NOMO-1 (cell line): ENCODE data around the gene EPDR1.
"Not testable (repeated sequence)": the region's sequence is repeated elsewhere in the genome, so short reads cannot be mapped to it uniquely, and the experiment has no call there.

ENCODE experiments used
- DNase-seq, 2 experiments: peaks; one replicate each; lab custom pipeline; 2025; ENCODE audit not compliant: unreplicated experiment in 2 of 2; lab: John Stamatoyannopoulos, UW

Gene EPDR1

GRCh38 chr7:37927773-37928444 lies 7.5 kb downstream of the EPDR1 start:
- peak in 1 of 2 experiments; percentile 22 for DNase-seq

- no peak for DNase-seq
Observed at GRCh38 chr7:37928878-37929277, 8.4 kb downstream of the EPDR1 start.

DNA sequence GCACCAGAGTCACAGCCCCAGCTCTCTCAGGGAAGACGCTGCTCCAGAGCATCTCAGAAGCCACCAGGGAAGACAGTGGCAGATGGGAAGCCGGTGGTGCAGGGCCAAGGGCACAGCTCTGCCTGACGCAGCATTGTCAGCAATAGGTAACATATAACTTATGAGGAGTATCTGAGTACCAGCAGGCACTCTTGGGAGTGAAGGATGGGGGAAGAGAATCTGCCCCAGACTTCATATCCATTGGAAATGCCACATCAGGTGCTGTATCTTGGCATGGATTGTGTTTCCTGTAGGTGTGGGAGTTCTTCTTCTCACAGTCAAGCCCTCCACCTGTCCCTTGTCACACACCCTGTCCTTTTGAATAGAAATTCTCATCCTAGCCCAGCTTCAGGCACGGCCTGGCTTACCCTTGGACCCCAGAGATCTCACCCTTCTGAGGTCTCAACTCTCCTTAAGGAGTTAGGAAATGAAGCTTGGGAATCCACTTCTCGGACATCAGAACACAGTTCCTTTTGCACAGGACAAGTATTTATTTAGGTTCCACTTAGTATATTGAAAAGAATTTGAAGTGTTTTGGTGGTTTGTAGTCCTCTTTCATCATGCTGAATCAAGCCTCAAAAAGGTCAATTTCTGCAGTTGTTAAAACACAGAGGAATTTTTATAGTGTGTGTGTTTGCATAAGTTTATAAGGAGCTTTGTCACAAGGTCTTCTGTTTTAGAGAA lies 9.9 kb downstream of the EPDR1 start:
- DNase-seq, result no peak

- DNase-seq, result no peak
Observed at GRCh38 chr7:37932543-37932942, 12.1 kb downstream of the EPDR1 start.

DNA sequence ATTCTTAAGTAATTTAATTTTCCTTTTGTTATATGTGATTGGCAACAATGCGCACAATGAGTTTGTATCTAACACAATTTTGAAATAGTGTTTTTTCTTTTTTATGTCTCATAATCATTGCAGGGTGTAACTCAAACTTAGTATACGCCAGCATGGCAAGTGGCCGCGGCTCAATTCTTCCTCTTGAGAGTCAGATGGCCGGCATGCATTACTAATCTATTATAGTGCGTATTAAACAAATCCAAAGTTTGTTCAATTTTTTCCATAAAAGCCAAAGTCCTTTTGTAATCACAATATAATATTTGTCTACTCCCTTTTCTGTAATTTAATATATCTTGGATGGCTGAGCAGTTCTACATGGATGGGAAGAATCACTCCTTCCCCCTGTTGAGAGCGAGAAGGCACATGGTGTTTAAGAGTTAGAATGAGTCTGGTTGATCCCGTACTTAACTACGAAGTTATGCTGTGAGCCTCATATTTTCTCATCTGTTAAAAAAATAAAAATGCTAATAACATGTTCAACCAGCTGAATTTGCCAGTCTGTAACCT lies 12.7 kb downstream of the EPDR1 start:
- no peak for DNase-seq

DNA sequence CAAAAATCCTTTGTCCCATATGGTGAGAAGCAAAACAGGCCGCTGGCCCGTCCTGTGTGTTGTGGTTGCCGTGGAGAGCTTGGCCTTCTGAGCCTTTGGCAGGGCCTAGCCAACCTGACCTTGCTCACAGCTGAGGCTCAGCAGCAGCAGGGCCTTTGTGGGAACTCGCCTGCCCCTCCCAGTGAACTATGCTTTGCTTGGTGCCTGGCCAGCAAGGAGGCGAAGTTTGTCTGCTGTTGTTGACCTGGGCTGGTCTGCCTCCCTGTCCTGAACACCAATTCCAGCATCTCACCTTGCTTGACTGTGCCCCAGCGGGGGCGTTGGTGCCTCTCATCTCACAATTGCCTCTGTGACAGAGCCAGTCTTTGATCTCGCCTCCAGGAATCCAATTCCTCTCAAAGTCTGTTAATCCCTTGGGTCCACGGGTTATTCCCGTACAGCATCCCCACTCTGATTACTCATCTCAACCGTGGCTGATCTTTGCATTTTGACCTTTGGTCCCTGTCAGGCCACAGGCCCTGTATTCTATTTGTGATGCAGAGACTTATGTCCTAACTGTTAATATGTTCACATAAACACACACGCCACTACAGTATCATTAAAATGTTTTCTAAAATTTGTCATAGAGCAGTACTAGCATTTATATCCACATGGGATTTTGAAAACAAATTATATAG lies 22.6 kb downstream of the EPDR1 start:
- DNase-seq, result no peak

- DNase-seq, result no peak
Observed at GRCh38 chr7:37943905-37944736, 23.7 kb downstream of the EPDR1 start.

GRCh38 chr7:37944737-37945054 lies 24.3 kb downstream of the EPDR1 start:
- DNase-seq, result no peak

DNA sequence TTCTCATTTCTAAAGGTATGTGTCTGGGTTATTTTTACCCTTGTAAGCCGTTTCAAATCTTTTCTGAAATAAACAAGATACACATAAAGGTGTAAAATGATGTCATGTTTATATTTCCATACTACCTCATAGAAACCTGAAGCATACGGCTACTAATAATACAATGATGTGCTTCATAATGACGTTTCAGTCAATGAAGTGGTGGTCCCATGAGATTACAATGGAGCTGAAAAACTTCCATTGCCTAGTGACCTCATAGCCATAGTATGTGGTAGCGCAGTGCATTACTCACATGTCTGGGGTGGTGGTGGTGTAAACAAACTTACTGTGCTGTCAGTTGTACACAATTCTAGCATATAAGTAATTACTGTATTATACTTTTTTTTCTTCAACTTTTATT lies 24.9 kb downstream of the EPDR1 start:
- no peak for DNase-seq

DNA sequence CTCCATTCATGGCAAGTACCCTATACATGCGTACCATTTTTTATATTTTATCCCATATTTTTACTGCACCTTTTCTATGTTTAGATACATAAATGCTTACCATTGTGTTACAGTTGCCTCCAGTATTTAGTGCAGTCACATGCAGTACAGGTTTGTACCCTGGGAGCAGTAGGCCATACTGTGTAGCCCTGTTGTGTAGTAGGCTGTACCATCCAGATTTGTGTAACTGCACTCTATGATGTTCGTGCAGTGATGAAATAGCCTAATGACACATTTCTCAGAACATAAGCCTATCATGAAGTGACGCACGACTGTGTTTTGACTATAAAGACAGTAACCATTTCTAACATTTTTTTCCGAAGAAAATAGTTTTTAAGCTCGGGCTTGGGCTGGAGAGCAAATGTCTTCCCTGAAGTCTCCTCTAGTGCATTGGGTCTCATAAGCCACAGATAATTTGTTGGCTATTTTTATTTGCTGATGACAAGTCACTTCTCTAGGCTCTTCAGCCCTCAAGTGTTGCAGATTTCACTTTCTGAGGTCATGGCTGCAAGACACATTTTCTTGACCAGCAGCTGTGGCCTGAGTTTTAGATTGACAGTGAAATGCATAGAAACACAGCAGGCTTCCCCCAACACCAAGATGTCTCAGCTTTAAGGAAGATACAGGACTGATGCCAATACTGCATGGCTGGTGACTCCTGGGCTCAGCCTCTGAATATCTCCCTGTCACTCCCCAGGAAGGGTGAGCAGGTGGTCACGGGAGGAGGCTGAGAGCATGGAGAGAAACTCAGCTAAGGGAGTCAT lies 26.9 kb downstream of the EPDR1 start:
- DNase-seq, result no peak

GRCh38 chr7:37947941-37948210 lies 27.4 kb downstream of the EPDR1 start:
- DNase-seq, result no peak

DNA sequence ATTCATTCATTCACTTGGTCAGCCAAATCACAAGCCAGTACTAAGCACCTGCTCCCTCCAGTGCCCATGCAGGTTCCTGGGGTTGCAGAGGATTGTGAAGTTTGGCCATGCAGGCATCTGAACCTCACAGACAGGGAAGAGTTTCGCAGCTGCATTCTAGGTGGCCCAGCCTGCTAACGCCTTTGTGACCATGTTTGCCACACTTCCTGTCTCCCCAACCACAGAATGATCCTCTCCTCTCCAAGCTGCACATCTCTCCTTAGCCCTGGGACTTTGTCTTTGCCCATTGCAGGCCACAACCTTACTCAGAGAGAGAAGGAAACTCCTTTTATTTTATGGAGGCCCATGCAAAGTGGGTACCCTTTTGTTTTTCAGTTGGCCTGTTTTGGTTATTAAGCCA lies 31.8 kb downstream of the EPDR1 start:
- DNase-seq, result peak; percentile 13 to 19

DNA sequence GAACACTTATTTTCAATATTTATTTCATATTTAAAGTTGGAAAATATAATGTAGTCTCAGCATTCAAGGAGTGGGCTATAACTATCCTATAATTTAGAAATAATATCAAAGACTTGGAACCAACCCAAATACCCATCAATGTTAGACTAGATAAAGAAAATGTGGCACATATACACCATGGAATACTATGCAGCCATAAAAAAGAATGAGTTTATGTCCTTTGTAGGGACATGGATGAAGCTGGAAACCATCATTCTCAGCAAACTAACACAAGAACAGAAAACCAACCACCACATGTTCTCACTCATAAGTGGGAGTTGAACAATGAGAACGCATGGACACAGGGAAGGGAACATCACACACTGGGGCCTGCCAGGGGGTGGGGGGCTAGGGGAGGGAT lies 33.8 kb downstream of the EPDR1 start:
- DNase-seq, result not testable (repeated sequence)

DNA sequence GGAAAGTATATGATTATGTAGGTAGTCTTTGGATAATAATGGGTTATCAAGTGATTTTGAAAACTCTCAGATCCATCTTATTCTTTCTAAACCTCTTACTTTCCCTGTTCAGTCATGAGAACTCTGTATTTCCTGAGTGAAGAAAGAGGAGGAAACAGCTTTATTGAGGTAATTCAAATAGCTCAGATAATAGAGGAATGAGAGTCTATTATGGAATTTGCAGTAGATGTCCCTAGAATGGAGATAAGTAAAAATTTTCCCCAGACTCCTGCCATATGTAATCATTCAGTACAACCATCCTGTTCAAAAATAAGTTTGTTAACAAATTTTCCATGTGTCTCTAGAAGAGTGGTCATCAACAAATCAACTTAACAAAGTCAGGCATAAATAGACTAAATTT lies 36.4 kb downstream of the EPDR1 start:
- no peak for DNase-seq

- no peak for DNase-seq
Observed at GRCh38 chr7:37957221-37957970, 37.0 kb downstream of the EPDR1 start.

GRCh38 chr7:37960483-37960882 lies 40.0 kb downstream of the EPDR1 start:
- DNase-seq, result no peak

- DNase-seq, result no peak
Observed at GRCh38 chr7:37961251-37961650, 40.8 kb downstream of the EPDR1 start.

DNA sequence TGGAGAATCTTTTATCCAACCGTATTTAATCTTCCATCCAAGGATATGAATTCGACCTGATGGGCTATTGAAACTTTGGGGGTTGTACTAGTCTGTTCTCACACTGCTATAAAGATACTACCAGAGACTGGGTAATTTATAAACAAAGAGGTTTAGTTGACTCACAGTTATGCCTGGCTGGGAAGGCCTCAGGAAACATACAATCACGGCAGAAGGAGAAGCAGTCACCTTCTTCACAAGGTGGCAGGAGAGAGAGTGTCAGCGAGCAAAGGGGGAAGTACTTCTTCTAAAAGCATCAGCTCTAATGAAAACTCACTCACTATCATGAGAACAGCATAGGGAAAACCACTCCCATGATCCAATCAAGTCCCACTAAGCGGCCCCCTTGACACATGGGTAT lies 43.8 kb downstream of the EPDR1 start:
- DNase-seq, result no peak

- no peak for DNase-seq
Observed at GRCh38 chr7:37970211-37970610, 49.8 kb downstream of the EPDR1 start.

- no peak for DNase-seq
Observed at GRCh38 chr7:37971491-37971890, 51.1 kb downstream of the EPDR1 start.
